ENCODE measurements around the gene RAD51B. TPM values are rescaled to one million over a fixed set of nuclear protein-coding genes. Genes with fewer than 3 reads are reported as not detected.
A peak's percentile ranks its signal among the peaks of the same experiment; 100 is the strongest.

The RAD51B gene
- total RNA-seq, 1 donor from 2014 or later, result 14.7 TPM

DNA sequence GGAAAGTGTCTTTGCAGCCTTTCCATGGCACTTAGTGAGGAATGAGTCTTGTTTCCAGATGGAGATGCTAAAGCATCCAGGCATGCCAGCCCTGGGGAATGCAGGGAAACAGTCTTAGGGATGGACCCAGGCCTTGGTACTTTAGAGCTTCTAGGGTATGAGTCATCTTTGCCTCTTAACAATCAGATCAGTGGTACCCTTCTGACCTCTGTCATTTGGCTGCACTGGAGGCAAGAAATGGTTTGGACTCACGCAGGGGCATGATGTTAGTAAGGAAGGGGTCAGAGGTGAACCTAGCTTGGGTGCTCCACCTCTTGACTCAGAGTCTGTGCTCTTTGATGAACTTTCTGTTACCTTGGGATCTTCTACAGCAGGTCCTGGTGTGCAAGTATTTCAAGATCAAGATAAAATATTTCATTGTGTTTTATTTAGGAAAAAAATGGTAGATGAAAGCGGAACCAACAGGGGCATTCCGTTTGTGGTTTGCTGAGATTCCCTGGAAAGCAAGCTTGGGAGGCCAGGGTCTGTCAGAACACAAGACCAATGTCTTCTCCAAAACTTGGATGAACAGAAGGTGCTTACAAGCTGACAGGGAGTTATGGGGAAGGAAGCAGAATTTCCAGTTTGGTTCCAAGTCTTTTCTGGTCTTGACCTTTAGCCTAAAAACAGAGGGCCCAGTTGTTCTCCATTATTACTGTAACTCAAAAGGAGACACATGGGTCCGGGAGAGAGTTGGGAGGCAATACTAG, 757.1 kb downstream of the RAD51B start:
- peak; percentile 41 for DNase-seq (ENCODE audit: low spot score)

GRCh38 chr14:68577802-68578541, 758.4 kb downstream of the RAD51B start:
- DNase-seq (ENCODE audit: low spot score), result peak; percentile 69

DNA sequence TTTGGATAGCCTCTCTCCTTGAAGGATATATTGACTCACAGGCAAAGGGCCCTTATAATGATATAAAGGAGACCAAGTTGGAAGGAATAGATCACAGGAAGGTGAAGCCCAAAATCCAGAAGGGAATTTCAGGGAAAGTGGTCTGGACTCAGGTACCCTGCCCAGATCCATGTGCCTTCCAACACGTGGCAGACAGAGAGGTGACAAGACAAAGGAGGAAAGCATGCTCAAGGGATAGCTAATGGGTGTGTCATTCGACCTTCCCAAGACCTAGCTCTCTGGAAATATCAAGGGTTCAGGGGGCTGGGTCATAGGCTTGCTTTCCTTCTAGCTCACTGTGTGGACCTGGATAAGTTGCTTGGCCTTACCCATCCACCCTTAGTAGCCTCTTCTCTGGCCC, 759.0 kb downstream of the RAD51B start:
- DNase-seq (ENCODE audit: low spot score), result peak; percentile 49

- peak; percentile 80 for DNase-seq (ENCODE audit: low spot score)
Observed at GRCh38 chr14:68580096-68580645, 760.6 kb downstream of the RAD51B start.

GRCh38 chr14:68580671-68581070, 761.1 kb downstream of the RAD51B start:
- no peak for DNase-seq (ENCODE audit: low spot score)

- DNase-seq (ENCODE audit: low spot score), result peak; percentile 69
Observed at GRCh38 chr14:68583548-68584280, 764.1 kb downstream of the RAD51B start.

DNA sequence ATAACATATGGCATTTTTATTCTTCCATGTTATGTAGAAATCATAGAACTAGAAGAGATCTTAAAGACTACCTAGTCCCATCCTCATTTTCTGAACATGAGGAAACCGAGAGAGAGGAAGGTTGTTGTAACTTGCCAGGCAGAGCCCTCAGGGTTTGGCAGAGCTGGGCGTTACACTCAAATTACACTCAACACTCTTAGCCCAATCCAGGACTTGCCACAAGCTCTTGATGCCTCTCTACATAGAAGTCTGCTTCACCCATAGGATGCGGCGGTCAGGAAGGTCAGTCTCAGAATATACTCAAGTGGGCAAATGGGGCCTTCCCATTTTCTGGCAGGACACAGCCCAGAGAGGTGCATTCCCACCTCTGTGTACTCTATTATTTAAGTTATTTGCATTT, 765.2 kb downstream of the RAD51B start:
- DNase-seq (ENCODE audit: low spot score), result no peak

DNA sequence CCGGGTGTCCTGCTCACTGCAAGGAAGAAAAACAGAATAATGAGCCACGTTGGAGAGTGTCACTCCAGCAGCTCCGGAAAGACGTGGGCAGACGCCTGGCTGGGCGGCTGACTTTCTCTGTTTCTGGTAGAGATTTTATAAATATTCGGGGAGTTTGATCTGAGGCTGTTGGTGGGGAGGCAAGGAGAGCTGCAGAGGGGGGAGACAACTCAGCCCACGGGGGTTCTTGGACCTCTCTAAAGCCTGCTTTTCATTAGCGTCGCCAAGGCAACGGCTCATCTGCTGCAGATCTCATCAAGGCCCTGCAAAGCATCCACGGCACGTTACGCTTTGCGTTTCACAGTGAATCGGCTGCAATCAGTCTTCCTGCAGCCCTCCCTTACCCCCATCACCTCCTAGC, 766.1 kb downstream of the RAD51B start:
- no peak for DNase-seq (ENCODE audit: low spot score)

DNA sequence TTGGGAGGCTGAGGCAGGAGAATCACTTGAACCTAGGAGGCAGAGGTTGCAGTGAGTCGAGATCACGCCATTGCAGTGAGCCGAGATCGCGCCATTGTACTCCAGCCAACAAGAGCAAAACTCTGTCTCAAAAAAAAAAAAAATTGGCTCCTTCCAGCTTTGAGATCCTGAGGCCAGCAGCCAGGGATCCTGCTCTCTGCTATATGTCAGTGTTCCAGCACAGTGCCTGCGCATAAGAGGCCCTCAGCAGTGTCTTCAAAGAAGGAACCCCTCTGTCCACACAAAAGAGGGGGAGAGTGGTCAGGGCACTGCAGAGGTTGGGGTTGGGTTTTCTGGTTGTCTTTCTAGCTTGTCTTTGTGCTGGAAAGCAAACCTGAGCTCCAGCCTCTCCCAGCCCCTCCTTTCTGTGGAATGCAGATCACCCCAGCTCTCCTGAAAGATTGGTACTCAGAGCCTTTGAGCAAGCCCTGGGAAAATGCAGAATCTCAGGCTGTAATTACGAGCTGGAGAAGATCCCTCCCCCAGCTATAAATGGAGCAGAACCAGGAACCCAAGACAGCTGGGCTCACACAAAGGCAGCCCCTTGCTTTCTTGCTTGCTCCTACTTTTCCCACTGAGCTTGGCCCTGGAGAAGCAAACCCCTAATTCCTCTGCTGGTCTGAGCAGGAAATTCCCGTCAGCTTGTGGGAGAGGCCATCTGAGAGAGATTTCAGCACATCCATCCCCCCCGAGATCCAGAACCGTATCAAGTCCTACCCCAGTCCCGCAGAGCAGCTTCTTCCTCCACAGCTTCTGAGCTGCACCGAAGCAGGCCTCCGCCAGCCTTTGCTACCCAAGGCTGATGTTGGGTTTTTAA, 767.5 kb downstream of the RAD51B start:
- DNase-seq (ENCODE audit: low spot score), result peak; percentile 67

GRCh38 chr14:68587931-68588330, 768.4 kb downstream of the RAD51B start:
- DNase-seq (ENCODE audit: low spot score), result peak; percentile 71

GRCh38 chr14:68589447-68590200, 770.0 kb downstream of the RAD51B start:
- DNase-seq (ENCODE audit: low spot score), result peak; percentile 84

DNA sequence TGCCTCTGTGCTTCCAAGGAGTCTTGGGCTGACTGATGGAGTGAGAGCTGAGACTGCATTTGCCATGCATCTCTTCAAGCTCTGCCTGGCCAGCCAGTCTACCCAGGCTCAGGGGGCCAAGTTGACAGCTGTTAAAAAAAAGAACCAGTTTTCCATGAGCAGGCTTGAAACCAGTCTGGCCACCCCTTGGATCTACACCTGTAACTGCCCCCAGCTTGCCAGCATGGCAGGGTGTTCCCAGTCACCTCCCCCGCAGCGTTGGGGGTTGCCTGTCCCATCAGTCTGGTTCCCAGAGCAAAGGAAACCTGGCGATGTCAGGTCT, 770.6 kb downstream of the RAD51B start:
- peak; percentile 88 for DNase-seq (ENCODE audit: low spot score)

- DNase-seq (ENCODE audit: low spot score), result peak; percentile 59
Observed at GRCh38 chr14:68591786-68592185, 772.2 kb downstream of the RAD51B start.

GRCh38 chr14:68592948-68593556, 773.5 kb downstream of the RAD51B start:
- DNase-seq (ENCODE audit: low spot score), result no peak

- DNase-seq (ENCODE audit: low spot score), result no peak
Observed at GRCh38 chr14:68593806-68594536, 774.4 kb downstream of the RAD51B start.

DNA sequence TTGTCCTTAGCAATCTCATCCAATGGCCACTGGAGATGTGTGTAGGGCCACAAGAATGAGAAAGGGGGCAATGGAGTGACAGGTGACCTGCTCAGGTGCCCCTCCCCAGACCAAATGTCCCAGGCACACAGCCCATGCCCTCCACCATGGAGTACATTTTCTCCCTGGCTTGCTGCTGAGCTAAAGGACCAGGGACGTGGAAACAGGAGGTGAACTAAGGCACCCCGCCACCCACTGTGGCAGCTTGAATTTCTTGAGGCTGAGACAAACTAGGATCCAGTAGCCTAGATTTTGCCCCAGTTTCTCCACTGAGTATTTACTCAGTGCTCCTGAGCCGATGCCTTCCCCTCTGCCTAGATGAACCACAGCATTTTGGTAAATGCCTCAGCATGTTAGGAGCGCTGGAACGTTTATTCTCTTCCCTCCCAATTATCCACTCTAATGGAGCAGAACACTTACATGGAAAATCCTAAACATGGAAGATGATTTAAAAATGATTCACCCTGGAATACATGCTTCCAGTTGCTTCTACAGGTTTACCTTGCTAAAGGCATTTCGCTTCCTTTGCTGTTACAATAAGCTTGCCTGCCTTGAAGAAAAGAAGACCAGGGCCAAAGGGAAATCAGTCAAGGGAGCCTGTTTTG, 775.3 kb downstream of the RAD51B start:
- DNase-seq (ENCODE audit: low spot score), result no peak

GRCh38 chr14:68596211-68596610, 776.6 kb downstream of the RAD51B start:
- DNase-seq (ENCODE audit: low spot score), result no peak

DNA sequence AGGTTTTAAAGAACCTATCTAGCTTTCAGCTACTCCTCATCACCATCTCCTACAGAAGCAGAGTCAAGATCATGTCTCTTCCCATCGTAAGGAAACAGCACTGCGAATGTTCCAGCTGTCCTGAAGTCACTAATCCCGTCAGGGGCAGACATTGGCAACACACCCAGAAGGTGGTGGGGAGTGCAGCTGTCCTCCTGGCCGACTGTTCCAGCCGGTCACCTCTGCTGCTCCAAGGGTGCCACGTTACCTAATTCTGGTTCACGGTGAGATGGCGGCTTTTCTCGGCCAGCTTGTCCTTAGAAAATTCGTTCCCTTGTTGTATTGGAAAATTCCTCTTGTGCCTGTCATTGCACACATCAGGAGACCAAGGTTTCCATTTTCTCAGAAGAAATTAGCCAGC, 777.1 kb downstream of the RAD51B start:
- DNase-seq (ENCODE audit: low spot score), result no peak

Measured in mesenteric fat pad (tissue), 1 donor.